HL-60 (cell line): ENCODE results near the gene RELT.

Experiments
- DNase-seq, 2 experiments: peaks; one replicate each; pipeline ENCODE4 v3.0.0-alpha.2; 2010 to 2020; ENCODE audit warnings: low read depth in 1 of 2, low spot score in 1 of 2
- H3K27ac ChIP-seq: fragments of 250-450 bp; sonication (Bioruptor Pico); replicated peaks from 2 replicates; pipeline ENCODE4 v1.5.1; 2020; ENCODE audit warnings: mild to moderate bottlenecking, moderate library complexity
- H3K27me3 ChIP-seq: fragments of 250-450 bp; sonication (Bioruptor Pico); 2 replicates; pipeline ENCODE4 v1.5.1; 2021; ENCODE audit warnings: mild to moderate bottlenecking, moderate library complexity; ENCODE audit not compliant: insufficient read depth, poor library complexity, severe bottlenecking
- H3K4me3 ChIP-seq: replicated peaks from 2 replicates; pipeline ENCODE4 v1.5.1; 2011; ENCODE audit warnings: mild to moderate bottlenecking, control low read depth, low read length; ENCODE audit not compliant: insufficient read depth
- CTCF ChIP-seq: IDR thresholded peaks from one replicate; pipeline ENCODE4 v1.5.1; 2011; ENCODE audit warnings: low read length, control low read depth, inconsistent platforms; ENCODE audit not compliant: insufficient read depth
- GABPA ChIP-seq: IDR thresholded peaks from 2 replicates; pipeline ENCODE4 v1.6.1; 2012; ENCODE audit warnings: low read depth
- POLR2AphosphoS5 ChIP-seq: IDR thresholded peaks from 2 replicates; pipeline ENCODE4 v1.6.1; 2012; ENCODE audit warnings: low read depth
- REST ChIP-seq: IDR thresholded peaks from 2 replicates; pipeline ENCODE4 v1.6.1; 2012; ENCODE audit warnings: low read depth; ENCODE audit not compliant: insufficient replicate concordance
- SPI1 ChIP-seq: IDR thresholded peaks from 2 replicates; pipeline ENCODE4 v1.6.1; 2012; ENCODE audit warnings: low read depth, mild to moderate bottlenecking, borderline replicate concordance

Gene RELT

GRCh38 chr11:73337846-73338245 lies 38.4 kb upstream of the RELT start:
- Histone ChIP-seq H3K27me3 (no peaks in the 10 kb centered on the region), H3K27ac (no peak overlapping the region), H3K4me3 (no peak overlapping the region)
- no peak for TF ChIP-seq POLR2AphosphoS5
- no peak for TF ChIP-seq GABPA
- TF ChIP-seq CTCF = no peak
- no peak for TF ChIP-seq SPI1
- TF ChIP-seq REST = no peak
- DNase-seq = no peak

GRCh38 chr11:73338279-73338678 lies 37.9 kb upstream of the RELT start:
- H3K27me3 ChIP-seq = no peaks in the 10 kb centered on the region
- H3K4me3 ChIP-seq = no peak overlapping the region
- DNase-seq = no peak
- no peak overlapping the region for H3K27ac ChIP-seq
- TF ChIP-seq REST (no peak), GABPA (no peak)

- no peaks in the 10 kb centered on the region for H3K27me3 ChIP-seq
- no peak for DNase-seq
- TF ChIP-seq CTCF (no peak), POLR2AphosphoS5 (no peak), REST (no peak), SPI1 (no peak), GABPA (no peak)
- no peak overlapping the region for H3K27ac ChIP-seq
- H3K4me3 ChIP-seq = no peak overlapping the region
These were observed 36.0 kb upstream of the RELT start for GRCh38 chr11:73340164-73340563.

GRCh38 chr11:73342633-73343032 lies 33.6 kb upstream of the RELT start:
- Histone ChIP-seq H3K27ac (no peak overlapping the region), H3K4me3 (no peak overlapping the region), H3K27me3 (no peaks in the 10 kb centered on the region)
- TF ChIP-seq SPI1 (no peak), POLR2AphosphoS5 (no peak), REST (no peak), GABPA (no peak), CTCF (no peak)
- no peak for DNase-seq
